ENCODE data around the gene TEX2. TPM values are rescaled to one million over a fixed set of nuclear protein-coding genes. Genes with fewer than 3 reads are reported as not detected.

The TEX2 gene
- polyA plus RNA-seq, 3 donors, result 6.5 to 8.7 (median 7.8) TPM

- H2AFZ ChIP-seq (ENCODE audit: insufficient read depth, low read depth, low read length, poor library complexity, severe bottlenecking), result no peak overlapping the region
- H3K27me3 Mint-ChIP-seq (ENCODE audit: low read depth in 3 of 3), result peaks cover 0 to 2% (median 0%) of the 10 kb centered on the region in 3 donors
- H3K27ac Mint-ChIP-seq, result no peak overlapping the region
- no peaks in the 10 kb centered on the region for H3K9me3 Mint-ChIP-seq
- H3K79me2 ChIP-seq (ENCODE audit: insufficient read depth, low read length), result peaks cover 86% of the 10 kb centered on the region
- intact Hi-C loops (cut with micrococcal nuclease), result loop anchor here in 1 of 2 donors (2.0 kb wide), 1 partner anchor 53 kb away; no protein-coding TSS in a partner anchor
- H4K20me1 ChIP-seq (ENCODE audit: insufficient read depth, low read length), result peaks cover 96% of the 10 kb centered on the region
- no peak overlapping the region for H3K4me3 Mint-ChIP-seq
- peaks cover 22 to 24% of the 10 kb centered on the region in 2 donors for H3K36me3 Mint-ChIP-seq
- H3K27me3 ChIP-seq (ENCODE audit: control insufficient read depth in 2 of 2, insufficient read depth in 2 of 2, low read length in 2 of 2), result no peaks in the 10 kb centered on the region
- no peak overlapping the region for H3K9ac ChIP-seq (ENCODE audit: insufficient read depth, low read length, poor library complexity, severe bottlenecking)
- no peaks in the 10 kb centered on the region for H3K36me3 ChIP-seq (replicated peaks in 1 of 2; ENCODE audit: control insufficient read depth in 1 of 2, insufficient read depth in 2 of 2, low read length in 2 of 2)
- 91% methylated on average over 2 of the region's 5 CpGs for WGBS (ENCODE audit: insufficient coverage)
- no peak overlapping the region for H3K27ac ChIP-seq (ENCODE audit: low read depth in 1 of 2, low read length in 2 of 2)
- H3K4me2 ChIP-seq (replicated peaks; ENCODE audit: extremely low read depth, low read length, poor library complexity, severe bottlenecking), result no peak overlapping the region
- H3K4me3 ChIP-seq (replicated peaks in 1 of 3; ENCODE audit: low read depth in 2 of 3, low read length in 3 of 3), result no peak overlapping the region
- no peak for TF ChIP-seq CTCF (IDR thresholded peaks at IDR 0.05)
- H3K4me1 Mint-ChIP-seq, result peaks cover 54% of the 10 kb centered on the region
- no peak for DNase-seq
- H3K4me1 ChIP-seq (ENCODE audit: control insufficient read depth in 1 of 2, insufficient read depth in 2 of 2, low read length in 2 of 2), result peaks cover 27 to 29% of the 10 kb centered on the region in 2 donors
- H3K9me3 ChIP-seq (replicated peaks in 1 of 2; ENCODE audit: control insufficient read depth in 1 of 2, insufficient read depth in 1 of 2, low read length in 2 of 2), result no peaks in the 10 kb centered on the region
Measured at GRCh38 chr17:64107500-64108236, 155.4 kb downstream of the TEX2 start.

GRCh38 chr17:64106918-64107317 lies 156.1 kb downstream of the TEX2 start:
- H3K9ac ChIP-seq (ENCODE audit: insufficient read depth, low read length, poor library complexity, severe bottlenecking), result no peak overlapping the region
- H3K9me3 ChIP-seq (replicated peaks in 1 of 2; ENCODE audit: control insufficient read depth in 1 of 2, insufficient read depth in 1 of 2, low read length in 2 of 2), result no peaks in the 10 kb centered on the region
- H3K27me3 ChIP-seq (ENCODE audit: control insufficient read depth in 2 of 2, insufficient read depth in 2 of 2, low read length in 2 of 2), result no peaks in the 10 kb centered on the region
- Mint-ChIP-seq H3K27me3 (ENCODE audit: low read depth in 3 of 3) (peaks cover 0 to 2% (median 0%) of the 10 kb centered on the region in 3 donors), H3K4me3 (no peak overlapping the region), H3K4me1 (peaks cover 49% of the 10 kb centered on the region), H3K9me3 (no peaks in the 10 kb centered on the region), H3K27ac (no peak overlapping the region), H3K36me3 (peaks cover 29% of the 10 kb centered on the region in 2 donors)
- H3K4me1 ChIP-seq (ENCODE audit: control insufficient read depth in 1 of 2, insufficient read depth in 2 of 2, low read length in 2 of 2), result peaks cover 19 to 24% of the 10 kb centered on the region in 2 donors
- no CpG with 5 or more reads among the region's 3 CpGs for WGBS (ENCODE audit: insufficient coverage)
- H3K36me3 ChIP-seq (replicated peaks in 1 of 2; ENCODE audit: control insufficient read depth in 1 of 2, insufficient read depth in 2 of 2, low read length in 2 of 2), result no peaks in the 10 kb centered on the region
- H4K20me1 ChIP-seq (ENCODE audit: insufficient read depth, low read length), result peaks cover 95% of the 10 kb centered on the region
- intact Hi-C loops (cut with micrococcal nuclease), result loop anchor here in 1 of 2 donors (2.0 kb wide), 1 partner anchor 52 kb away; no protein-coding TSS in a partner anchor
- H3K4me2 ChIP-seq (replicated peaks; ENCODE audit: extremely low read depth, low read length, poor library complexity, severe bottlenecking), result no peak overlapping the region
- H2AFZ ChIP-seq (ENCODE audit: insufficient read depth, low read depth, low read length, poor library complexity, severe bottlenecking), result no peak overlapping the region
- peaks cover 86% of the 10 kb centered on the region for H3K79me2 ChIP-seq (ENCODE audit: insufficient read depth, low read length)
- no peak for TF ChIP-seq CTCF (IDR thresholded peaks at IDR 0.05)
- no peak overlapping the region for H3K4me3 ChIP-seq (replicated peaks in 1 of 3; ENCODE audit: low read depth in 2 of 3, low read length in 3 of 3)
- DNase-seq, result no peak
- no peak overlapping the region for H3K27ac ChIP-seq (ENCODE audit: low read depth in 1 of 2, low read length in 2 of 2)

All from CD14-positive monocyte (primary cell).